MM.1S (cell line): ENCODE data around the gene RAMP3.

Source experiments
- EZH2phosphoT487 ChIP-seq: fragments of 300-600 bp; sonication (generic); IDR thresholded peaks from 2 replicates; pipeline ENCODE4 v1.6.1; 2018; ENCODE audit warnings: antibody characterized with exemption, low read length
- TF ChIP-seq, protein P1 (sequence below): fragments of 300-600 bp; sonication (generic); IDR thresholded peaks from 2 replicates; pipeline ENCODE4 v1.5.1; 2016; ENCODE audit warnings: antibody characterized with exemption, low read length, mixed read lengths

DNA sequence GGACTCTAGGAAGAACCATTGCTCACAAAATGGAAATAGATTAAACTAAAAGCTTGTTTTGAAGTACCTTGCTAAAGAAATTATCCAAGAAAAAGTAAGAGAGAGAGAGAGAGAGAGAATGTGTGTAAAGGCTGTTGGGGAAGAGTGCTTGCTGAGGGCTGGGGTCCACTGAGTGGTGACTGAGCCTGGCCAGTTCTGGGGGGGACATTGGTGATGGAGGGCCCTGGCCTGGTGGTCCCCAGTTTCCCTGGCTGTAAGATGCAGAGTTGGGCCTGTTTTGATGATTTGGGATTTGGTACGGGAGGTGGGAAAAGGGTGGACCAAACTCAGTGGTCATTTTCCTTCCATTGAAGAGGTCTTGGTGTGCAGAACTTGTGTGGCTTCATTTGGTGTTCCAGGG, 880 bp downstream of the RAMP3 start:
- TF ChIP-seq, protein P1, sequence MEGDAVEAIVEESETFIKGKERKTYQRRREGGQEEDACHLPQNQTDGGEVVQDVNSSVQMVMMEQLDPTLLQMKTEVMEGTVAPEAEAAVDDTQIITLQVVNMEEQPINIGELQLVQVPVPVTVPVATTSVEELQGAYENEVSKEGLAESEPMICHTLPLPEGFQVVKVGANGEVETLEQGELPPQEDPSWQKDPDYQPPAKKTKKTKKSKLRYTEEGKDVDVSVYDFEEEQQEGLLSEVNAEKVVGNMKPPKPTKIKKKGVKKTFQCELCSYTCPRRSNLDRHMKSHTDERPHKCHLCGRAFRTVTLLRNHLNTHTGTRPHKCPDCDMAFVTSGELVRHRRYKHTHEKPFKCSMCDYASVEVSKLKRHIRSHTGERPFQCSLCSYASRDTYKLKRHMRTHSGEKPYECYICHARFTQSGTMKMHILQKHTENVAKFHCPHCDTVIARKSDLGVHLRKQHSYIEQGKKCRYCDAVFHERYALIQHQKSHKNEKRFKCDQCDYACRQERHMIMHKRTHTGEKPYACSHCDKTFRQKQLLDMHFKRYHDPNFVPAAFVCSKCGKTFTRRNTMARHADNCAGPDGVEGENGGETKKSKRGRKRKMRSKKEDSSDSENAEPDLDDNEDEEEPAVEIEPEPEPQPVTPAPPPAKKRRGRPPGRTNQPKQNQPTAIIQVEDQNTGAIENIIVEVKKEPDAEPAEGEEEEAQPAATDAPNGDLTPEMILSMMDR: no peak
- TF ChIP-seq EZH2phosphoT487: no peak
